GM21717 (cell line): ENCODE measurements around the gene CACNA2D3.

Experiments used
- ATAC-seq: cut with Tn5 transposase; IDR thresholded peaks from one replicate; pipeline ENCODE4 v1.9.1; 2021; ENCODE audit warnings: mild to moderate bottlenecking, moderate library complexity; ENCODE audit not compliant: unreplicated experiment

The CACNA2D3 gene

GRCh38 chr3:54858093-54858785, 735.9 kb downstream of the CACNA2D3 start:
- ATAC-seq, result no peak

GRCh38 chr3:54859184-54859583, 736.8 kb downstream of the CACNA2D3 start:
- no peak for ATAC-seq

GRCh38 chr3:54861248-54862067, 739.1 kb downstream of the CACNA2D3 start:
- ATAC-seq, result no peak

GRCh38 chr3:54862526-54862925, 740.2 kb downstream of the CACNA2D3 start:
- no peak for ATAC-seq

- no peak for ATAC-seq
These were observed 741.0 kb downstream of the CACNA2D3 start for GRCh38 chr3:54863366-54863765.

GRCh38 chr3:54863786-54864185, 741.4 kb downstream of the CACNA2D3 start:
- ATAC-seq, result no peak

GRCh38 chr3:54865316-54865715, 743.0 kb downstream of the CACNA2D3 start:
- ATAC-seq, result no peak

- ATAC-seq, result no peak
These were observed 743.9 kb downstream of the CACNA2D3 start for GRCh38 chr3:54866251-54866650.

- ATAC-seq, result no peak
These were observed 748.1 kb downstream of the CACNA2D3 start for GRCh38 chr3:54870423-54870822.

GRCh38 chr3:54871867-54872266, 749.5 kb downstream of the CACNA2D3 start:
- no peak for ATAC-seq

- ATAC-seq, result no peak
These were observed 751.0 kb downstream of the CACNA2D3 start for GRCh38 chr3:54873059-54874010.

- no peak for ATAC-seq
These were observed 752.6 kb downstream of the CACNA2D3 start for GRCh38 chr3:54874816-54875556.

GRCh38 chr3:54875596-54876268, 753.4 kb downstream of the CACNA2D3 start:
- ATAC-seq, result no peak

GRCh38 chr3:54876694-54877093, 754.3 kb downstream of the CACNA2D3 start:
- no peak for ATAC-seq

GRCh38 chr3:54877730-54878129, 755.4 kb downstream of the CACNA2D3 start:
- no peak for ATAC-seq

- no peak for ATAC-seq
These were observed 755.8 kb downstream of the CACNA2D3 start for GRCh38 chr3:54878145-54878544.

- no peak for ATAC-seq
These were observed 759.9 kb downstream of the CACNA2D3 start for GRCh38 chr3:54882129-54882833.

- ATAC-seq, result no peak
These were observed 765.8 kb downstream of the CACNA2D3 start for GRCh38 chr3:54888162-54888561.

- no peak for ATAC-seq
These were observed 766.5 kb downstream of the CACNA2D3 start for GRCh38 chr3:54888873-54889272.
